HEK293 (cell line): ENCODE data around the gene LEF1.
A peak's percentile ranks its signal among the peaks of the same experiment; 100 is the strongest.

Experiments
- BCL6B ChIP-seq: fragments of 450-650 bp; formaldehyde crosslinking; IDR thresholded peaks from 2 replicates; pipeline ENCODE4 v1.5.1; 2017; ENCODE audit warnings: missing biosample characterization, missing genetic modification characterization
- EGR2 ChIP-seq: fragments of 450-650 bp; formaldehyde crosslinking; IDR thresholded peaks from 2 replicates; pipeline ENCODE4 v1.5.1; 2016; ENCODE audit warnings: low read depth, missing biosample characterization, missing genetic modification characterization
- ELK4 ChIP-seq: IDR thresholded peaks from 2 replicates; pipeline ENCODE4 v1.6.1; 2011; ENCODE audit warnings: mild to moderate bottlenecking, low read depth, low read length, borderline replicate concordance
- GLI4 ChIP-seq: fragments of 450-650 bp; formaldehyde crosslinking; IDR thresholded peaks from 2 replicates; pipeline ENCODE4 v1.5.1; 2016; ENCODE audit warnings: missing biosample characterization, missing genetic modification characterization
- GLIS1 ChIP-seq: fragments of 450-650 bp; formaldehyde crosslinking; IDR thresholded peaks from 2 replicates; pipeline ENCODE4 v1.5.1; 2016; ENCODE audit warnings: missing biosample characterization, missing genetic modification characterization
- IKZF3 ChIP-seq: fragments of 450-650 bp; IDR thresholded peaks from 2 replicates; pipeline ENCODE4 v1.5.0; 2018; ENCODE audit warnings: missing biosample characterization, mild to moderate bottlenecking, missing genetic modification characterization, moderate library complexity
- MEIS1 ChIP-seq: sonication (generic); formaldehyde crosslinking; IDR thresholded peaks from 2 replicates; pipeline ENCODE4 v1.8.1; 2022; ENCODE audit warnings: missing genetic modification reagents, mild to moderate bottlenecking, borderline replicate concordance
- RBAK ChIP-seq: fragments of 450-650 bp; formaldehyde crosslinking; IDR thresholded peaks from 2 replicates; pipeline ENCODE4 v1.5.1; 2016; ENCODE audit warnings: missing biosample characterization, missing genetic modification characterization
- TCF7L2 ChIP-seq: IDR thresholded peaks from 2 replicates; pipeline ENCODE4 v1.6.1; 2011; ENCODE audit warnings: low read depth, mild to moderate bottlenecking, inconsistent platforms, low read length, moderate library complexity, borderline replicate concordance
- ZBTB21 ChIP-seq: fragments of 450-650 bp; formaldehyde crosslinking; IDR thresholded peaks from 2 replicates; pipeline ENCODE4 v1.5.1; 2017; ENCODE audit warnings: missing biosample characterization, missing genetic modification characterization
- ZBTB26 ChIP-seq: fragments of 450-650 bp; formaldehyde crosslinking; optimal IDR thresholded peaks from 2 replicates; pipeline ENCODE3; 2016; ENCODE audit warnings: missing biosample characterization, mild to moderate bottlenecking, missing genetic modification characterization
- ZBTB44 ChIP-seq: fragments of 450-650 bp; IDR thresholded peaks from 2 replicates; pipeline ENCODE4 v1.5.1; 2018; ENCODE audit warnings: missing biosample characterization, mild to moderate bottlenecking, missing genetic modification characterization
- ZFP3 ChIP-seq: fragments of 450-650 bp; formaldehyde crosslinking; IDR thresholded peaks from 2 replicates; pipeline ENCODE4 v1.5.1; 2016; ENCODE audit warnings: low read depth, missing biosample characterization, missing genetic modification characterization
- ZFP69B ChIP-seq: fragments of 450-650 bp; formaldehyde crosslinking; IDR thresholded peaks from 2 replicates; pipeline ENCODE4 v1.5.1; 2016; ENCODE audit warnings: missing biosample characterization, missing genetic modification characterization
- ZNF132 ChIP-seq: fragments of 450-650 bp; formaldehyde crosslinking; IDR thresholded peaks from 2 replicates; pipeline ENCODE4 v1.5.1; 2017; ENCODE audit warnings: missing biosample characterization, missing genetic modification characterization, borderline replicate concordance
- ZNF148 ChIP-seq: fragments of 450-650 bp; formaldehyde crosslinking; IDR thresholded peaks from 2 replicates; pipeline ENCODE4 v1.5.0; 2017; ENCODE audit warnings: missing biosample characterization, missing genetic modification characterization, borderline replicate concordance
- ZNF239 ChIP-seq: fragments of 450-650 bp; formaldehyde crosslinking; IDR thresholded peaks from 2 replicates; pipeline ENCODE4 v1.5.1; 2016; ENCODE audit warnings: missing biosample characterization, missing genetic modification characterization
- ZNF311 ChIP-seq: fragments of 450-650 bp; formaldehyde crosslinking; IDR thresholded peaks from 2 replicates; pipeline ENCODE4 v1.5.1; 2017; ENCODE audit warnings: missing biosample characterization, missing genetic modification characterization, borderline replicate concordance
- ZNF398 ChIP-seq: fragments of 450-650 bp; formaldehyde crosslinking; IDR thresholded peaks from 2 replicates; pipeline ENCODE4 v1.5.1; 2017; ENCODE audit warnings: missing biosample characterization, missing genetic modification characterization
- ZNF423 ChIP-seq: fragments of 450-650 bp; formaldehyde crosslinking; IDR thresholded peaks from 2 replicates; pipeline ENCODE4 v1.5.1; 2016; ENCODE audit warnings: missing biosample characterization, missing genetic modification characterization
- ZNF529 ChIP-seq: fragments of 450-650 bp; formaldehyde crosslinking; IDR thresholded peaks from 2 replicates; pipeline ENCODE4 v1.5.1; 2017; ENCODE audit warnings: missing genetic modification characterization, missing biosample characterization; ENCODE audit not compliant: insufficient replicate concordance
- ZNF544 ChIP-seq: fragments of 450-650 bp; formaldehyde crosslinking; IDR thresholded peaks from 2 replicates; pipeline ENCODE4 v1.5.0; 2017; ENCODE audit warnings: missing biosample characterization, missing genetic modification characterization
- ZNF555 ChIP-seq: fragments of 450-650 bp; formaldehyde crosslinking; conservative IDR thresholded peaks from 2 replicates; pipeline ENCODE4 v1.5.1; 2017; ENCODE audit warnings: missing biosample characterization, mild to moderate bottlenecking, missing genetic modification characterization, inconsistent platforms
- ZNF561 ChIP-seq: fragments of 450-650 bp; IDR thresholded peaks from 2 replicates; pipeline ENCODE4 v1.5.1; 2018; ENCODE audit warnings: missing biosample characterization, missing genetic modification characterization, borderline replicate concordance
- ZNF571 ChIP-seq: fragments of 450-650 bp; formaldehyde crosslinking; IDR thresholded peaks from 2 replicates; pipeline ENCODE4 v1.5.0; 2017; ENCODE audit warnings: missing biosample characterization, missing genetic modification characterization
- ZNF629 ChIP-seq: fragments of 450-650 bp; formaldehyde crosslinking; IDR thresholded peaks from 2 replicates; pipeline ENCODE4 v1.5.1; 2017; ENCODE audit warnings: missing biosample characterization, missing genetic modification characterization
- ZNF645 ChIP-seq: fragments of 450-650 bp; formaldehyde crosslinking; IDR thresholded peaks from 2 replicates; pipeline ENCODE4; 2016; ENCODE audit warnings: missing biosample characterization, missing genetic modification characterization
- ZNF707 ChIP-seq: fragments of 450-650 bp; formaldehyde crosslinking; IDR thresholded peaks from 2 replicates; pipeline ENCODE4 v1.5.1; 2016; ENCODE audit warnings: missing biosample characterization, missing genetic modification characterization
- ZNF830 ChIP-seq: fragments of 450-650 bp; IDR thresholded peaks from 2 replicates; pipeline ENCODE4 v1.5.0; 2018; ENCODE audit warnings: missing biosample characterization, missing genetic modification characterization, low read depth, mild to moderate bottlenecking, moderate library complexity

The LEF1 gene

GRCh38 chr4:108135549-108136209 is 33.1 kb downstream of the LEF1 start (continued):
- TF ChIP-seq ZNF555 (tag by site-specific recombination) (no peak), ZBTB26 (tag by site-specific recombination) (no peak), ZNF148 (no peak), EGR2 (tag by site-specific recombination) (peak; percentile 84), ELK4 (no peak), ZNF544 (tag by site-specific recombination) (no peak), ZNF311 (no peak), ZFP69B (no peak), ZNF707 (tag by site-specific recombination) (no peak), ZBTB21 (no peak), ZNF423 (tag by site-specific recombination) (no peak), ZBTB44 (tag by site-specific recombination) (peak; percentile 64; the same call in 1 of the 2 replicates), GLIS1 (peak; percentile 89), ZNF132 (tag by site-specific recombination) (no peak), RBAK (tag by site-specific recombination) (no peak), ZNF398 (tag by site-specific recombination) (no peak), ZNF529 (no peak), ZNF629 (peak; percentile 36; the same call in 1 of the 2 replicates), ZFP3 (no peak), ZNF571 (tag by site-specific recombination) (no peak), ZNF239 (tag by site-specific recombination) (no peak), MEIS1 (CRISPR knock-in tag) (no peak), ZNF830 (tag by site-specific recombination) (no peak), ZNF645 (tag by site-specific recombination) (no peak), IKZF3 (tag by site-specific recombination) (peak; percentile 80), ZNF561 (no peak), TCF7L2 (peak; percentile 78), GLI4 (tag by site-specific recombination) (no peak), BCL6B (no peak)
